GM12874 (cell line): ENCODE data around the gene ALPI.

Source experiments
- CTCF ChIP-seq: IDR thresholded peaks from 2 replicates; pipeline ENCODE4 v1.5.1; 2011; ENCODE audit warnings: low read depth, mild to moderate bottlenecking, control low read depth, low read length, moderate library complexity; ENCODE audit not compliant: insufficient read depth

Gene ALPI

GRCh38 chr2:232485348-232485756, 29.4 kb downstream of the ALPI start:
- TF ChIP-seq CTCF: no peak

GRCh38 chr2:232485757-232486557, 30.0 kb downstream of the ALPI start:
- no peak for TF ChIP-seq CTCF

GRCh38 chr2:232486558-232487384, 30.8 kb downstream of the ALPI start:
- no peak for TF ChIP-seq CTCF

- TF ChIP-seq CTCF: no peak
Measured at GRCh38 chr2:232487385-232488096, 31.6 kb downstream of the ALPI start, which contains the start of gene ECEL1. ECEL1 (minus strand) TSS chr2:232487834; CDS start chr2:232486653, 1,181 bp downstream.

- no peak for TF ChIP-seq CTCF
Measured at GRCh38 chr2:232488097-232488711, 32.3 kb downstream of the ALPI start.

- TF ChIP-seq CTCF: no peak
Measured at GRCh38 chr2:232488721-232489300, 32.9 kb downstream of the ALPI start.
